Measurements from ENCODE around the gene GSX2. TPM values are rescaled to one million over a fixed set of nuclear protein-coding genes. Genes with fewer than 3 reads are reported as not detected.

The GSX2 gene
- total and polyA plus RNA-seq, 2 of the 13 experiments (the other 11 are each of a cell fraction or from before 2014, with no cell fraction given) = not detected

- TF ChIP-seq, protein P1, sequence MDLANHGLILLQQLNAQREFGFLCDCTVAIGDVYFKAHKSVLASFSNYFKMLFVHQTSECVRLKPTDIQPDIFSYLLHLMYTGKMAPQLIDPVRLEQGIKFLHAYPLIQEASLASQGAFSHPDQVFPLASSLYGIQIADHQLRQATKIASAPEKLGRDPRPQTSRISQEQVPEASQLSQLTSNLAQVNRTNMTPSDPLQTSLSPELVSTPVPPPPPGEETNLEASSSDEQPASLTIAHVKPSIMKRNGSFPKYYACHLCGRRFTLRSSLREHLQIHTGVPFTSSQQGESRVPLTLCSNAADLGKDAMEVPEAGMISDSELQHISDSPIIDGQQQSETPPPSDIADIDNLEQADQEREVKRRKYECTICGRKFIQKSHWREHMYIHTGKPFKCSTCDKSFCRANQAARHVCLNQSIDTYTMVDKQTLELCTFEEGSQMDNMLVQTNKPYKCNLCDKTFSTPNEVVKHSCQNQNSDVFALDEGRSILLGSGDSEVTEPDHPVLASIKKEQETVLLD (CRISPR knock-in tag; IDR thresholded peaks at IDR 0.05; ENCODE audit: low read depth) = no peak
- TF ChIP-seq TBX2 (CRISPR knock-in tag; IDR thresholded peaks at IDR 0.05; ENCODE audit: borderline replicate concordance) = peak; percentile 48; the same call in 1 of the 2 replicates
- no peak for TF ChIP-seq ZNF407 (CRISPR knock-in tag; IDR thresholded peaks at IDR 0.05; ENCODE audit: not compliant biosample characterization)
- TF ChIP-seq, protein P2, sequence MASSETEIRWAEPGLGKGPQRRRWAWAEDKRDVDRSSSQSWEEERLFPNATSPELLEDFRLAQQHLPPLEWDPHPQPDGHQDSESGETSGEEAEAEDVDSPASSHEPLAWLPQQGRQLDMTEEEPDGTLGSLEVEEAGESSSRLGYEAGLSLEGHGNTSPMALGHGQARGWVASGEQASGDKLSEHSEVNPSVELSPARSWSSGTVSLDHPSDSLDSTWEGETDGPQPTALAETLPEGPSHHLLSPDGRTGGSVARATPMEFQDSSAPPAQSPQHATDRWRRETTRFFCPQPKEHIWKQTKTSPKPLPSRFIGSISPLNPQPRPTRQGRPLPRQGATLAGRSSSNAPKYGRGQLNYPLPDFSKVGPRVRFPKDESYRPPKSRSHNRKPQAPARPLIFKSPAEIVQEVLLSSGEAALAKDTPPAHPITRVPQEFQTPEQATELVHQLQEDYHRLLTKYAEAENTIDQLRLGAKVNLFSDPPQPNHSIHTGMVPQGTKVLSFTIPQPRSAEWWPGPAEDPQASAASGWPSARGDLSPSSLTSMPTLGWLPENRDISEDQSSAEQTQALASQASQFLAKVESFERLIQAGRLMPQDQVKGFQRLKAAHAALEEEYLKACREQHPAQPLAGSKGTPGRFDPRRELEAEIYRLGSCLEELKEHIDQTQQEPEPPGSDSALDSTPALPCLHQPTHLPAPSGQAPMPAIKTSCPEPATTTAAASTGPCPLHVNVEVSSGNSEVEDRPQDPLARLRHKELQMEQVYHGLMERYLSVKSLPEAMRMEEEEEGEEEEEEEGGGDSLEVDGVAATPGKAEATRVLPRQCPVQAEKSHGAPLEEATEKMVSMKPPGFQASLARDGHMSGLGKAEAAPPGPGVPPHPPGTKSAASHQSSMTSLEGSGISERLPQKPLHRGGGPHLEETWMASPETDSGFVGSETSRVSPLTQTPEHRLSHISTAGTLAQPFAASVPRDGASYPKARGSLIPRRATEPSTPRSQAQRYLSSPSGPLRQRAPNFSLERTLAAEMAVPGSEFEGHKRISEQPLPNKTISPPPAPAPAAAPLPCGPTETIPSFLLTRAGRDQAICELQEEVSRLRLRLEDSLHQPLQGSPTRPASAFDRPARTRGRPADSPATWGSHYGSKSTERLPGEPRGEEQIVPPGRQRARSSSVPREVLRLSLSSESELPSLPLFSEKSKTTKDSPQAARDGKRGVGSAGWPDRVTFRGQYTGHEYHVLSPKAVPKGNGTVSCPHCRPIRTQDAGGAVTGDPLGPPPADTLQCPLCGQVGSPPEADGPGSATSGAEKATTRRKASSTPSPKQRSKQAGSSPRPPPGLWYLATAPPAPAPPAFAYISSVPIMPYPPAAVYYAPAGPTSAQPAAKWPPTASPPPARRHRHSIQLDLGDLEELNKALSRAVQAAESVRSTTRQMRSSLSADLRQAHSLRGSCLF (CRISPR knock-in tag; IDR thresholded peaks at IDR 0.05; ENCODE audit: borderline replicate concordance) = no peak
- TF ChIP-seq ZNF512B (CRISPR knock-in tag; IDR thresholded peaks at IDR 0.05; ENCODE audit: borderline replicate concordance) = no peak
- TF ChIP-seq, protein P3, sequence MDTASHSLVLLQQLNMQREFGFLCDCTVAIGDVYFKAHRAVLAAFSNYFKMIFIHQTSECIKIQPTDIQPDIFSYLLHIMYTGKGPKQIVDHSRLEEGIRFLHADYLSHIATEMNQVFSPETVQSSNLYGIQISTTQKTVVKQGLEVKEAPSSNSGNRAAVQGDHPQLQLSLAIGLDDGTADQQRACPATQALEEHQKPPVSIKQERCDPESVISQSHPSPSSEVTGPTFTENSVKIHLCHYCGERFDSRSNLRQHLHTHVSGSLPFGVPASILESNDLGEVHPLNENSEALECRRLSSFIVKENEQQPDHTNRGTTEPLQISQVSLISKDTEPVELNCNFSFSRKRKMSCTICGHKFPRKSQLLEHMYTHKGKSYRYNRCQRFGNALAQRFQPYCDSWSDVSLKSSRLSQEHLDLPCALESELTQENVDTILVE (CRISPR knock-in tag; IDR thresholded peaks at IDR 0.05) = peak; percentile 63; the same call in 1 of the 2 replicates
- no peak for TF ChIP-seq NR2F6 (IDR thresholded peaks at IDR 0.05)
- no peak; the same call in 1 of the 2 replicates for TF ChIP-seq NR2F6 (CRISPR knock-in tag; IDR thresholded peaks at IDR 0.05)
- no peak for TF ChIP-seq RBM39 (IDR thresholded peaks at IDR 0.05; ENCODE audit: low read depth, low read length, poor library complexity, severe bottlenecking)
- TF ChIP-seq ZSCAN31 (CRISPR knock-in tag; IDR thresholded peaks at IDR 0.05; ENCODE audit: low read depth) = no peak
These were observed 17.8 kb upstream of the GSX2 start (continued) for GRCh38 chr4:54082168-54082567.

All from HepG2 (cell line).